ENCODE data around the gene TIMP1.

DNA sequence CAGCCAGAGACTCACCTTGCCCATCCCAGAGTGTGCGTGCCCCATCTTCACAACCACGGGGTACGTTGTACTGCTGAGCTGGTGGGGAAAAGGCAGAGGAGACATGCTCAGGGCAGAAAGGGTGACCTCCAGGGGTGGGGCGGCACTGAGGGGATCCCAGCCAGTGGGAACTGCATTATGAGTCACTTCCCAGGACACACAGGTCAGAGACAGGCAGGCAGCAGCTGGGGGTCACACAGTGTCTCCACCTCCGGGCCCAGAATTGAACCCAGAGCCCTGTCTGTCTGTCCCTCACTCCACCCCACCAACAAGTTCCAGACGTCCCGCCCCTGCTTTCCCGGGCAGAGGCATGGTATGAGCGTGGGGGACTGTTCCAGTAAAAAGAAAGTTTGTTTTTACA is 4.8 kb upstream of the TIMP1 start:
- TF ChIP-seq POLR2A (IDR thresholded peaks at IDR 0.05; ENCODE audit: low read depth, low read length) = no peak
- no peak for TF ChIP-seq POLR2AphosphoS5 (IDR thresholded peaks at IDR 0.05; ENCODE audit: low read depth, low read length)
- TF ChIP-seq TAF1 (IDR thresholded peaks at IDR 0.05; ENCODE audit: borderline replicate concordance, low read depth, low read length) = no peak
